Endothelial cell of umbilical vein (primary cell): ENCODE data around the gene GSG1L. TPM values are rescaled to one million over a fixed set of nuclear protein-coding genes. Genes with fewer than 3 reads are reported as not detected.

Source experiments
- BruUV-seq: library from RNA; stranded (reverse); fragments of 400-500 nt; replicated peaks from 2 replicates; lab custom pipeline; 2021; lab: Mats Ljungman, UMichigan
- CTCF ChIA-PET: fragments of 300-600, 350-600 bp; sonication (Branson Sonifier 250); formaldehyde crosslinking; loops from one replicate; lab custom pipeline; 2021; ENCODE audit warnings: antibody characterized with exemption, inconsistent platforms; lab: Charles Lee
- POLR2A ChIA-PET: fragments of 300-600, 350-600 bp; sonication (Branson Sonifier 250); formaldehyde crosslinking; loops from one replicate; lab custom pipeline; 2021; ENCODE audit warnings: antibody characterized with exemption, inconsistent platforms; lab: Charles Lee
- DNase-seq: peaks from one replicate; pipeline ENCODE4 v3.0.0-alpha.2; 2011; ENCODE audit warnings: low read depth, low spot score
- FAIRE-seq: peaks from 2 replicates; lab custom pipeline; 2011; peaks lifted over from hg19 to GRCh38; lab: Jason Lieb, UNC
- H2AFZ ChIP-seq: 2 replicates; pipeline ENCODE4 v1.6.0; 2012; ENCODE audit warnings: low read depth, low read length, control low read depth, inconsistent platforms
- H3K27ac ChIP-seq: 2 replicates; pipeline ENCODE4 v1.5.1; 2011; ENCODE audit warnings: low read depth, mild to moderate bottlenecking, control low read depth, low read length, moderate library complexity; ENCODE audit not compliant: insufficient read depth
- H3K27me3 ChIP-seq, 2 experiments: 2 replicates each; pipeline versions ENCODE4 v1.6.0 to v1.6.1; 2011; ENCODE audit warnings: low read length in 2 of 2, mixed read lengths in 1 of 2; ENCODE audit not compliant: control insufficient read depth in 2 of 2, insufficient read depth in 2 of 2
- H3K36me3 ChIP-seq, 2 experiments: 2 replicates in 1 of 2; 3 replicates in 1 of 2; pipeline ENCODE4 v1.5.1; 2011; ENCODE audit warnings: low read length in 2 of 2, mild to moderate bottlenecking in 1 of 2, moderate library complexity in 1 of 2; ENCODE audit not compliant: control insufficient read depth in 2 of 2, insufficient read depth in 2 of 2; ENCODE audit errors: extremely low read depth in 1 of 2
- H3K4me1 ChIP-seq: 3 replicates; pipeline ENCODE4 v1.5.1; 2011; ENCODE audit warnings: mild to moderate bottlenecking, low read length; ENCODE audit not compliant: control insufficient read depth, insufficient read depth; ENCODE audit errors: extremely low read depth
- H3K4me2 ChIP-seq: 2 replicates; pipeline ENCODE4 v1.6.1; 2011; ENCODE audit warnings: low read length, control low read depth, mixed read lengths; ENCODE audit not compliant: insufficient read depth
- H3K4me3 ChIP-seq, 3 experiments: fragments of 200-600 bp in 1 of 3; sonication (generic), shearing (Covaris generic) in 1 of 3; replicated peaks in 1 of 3; 2 replicates each; pipeline ENCODE4 v1.5.1; 2011 to 2016; ENCODE audit warnings: control low read depth in 3 of 3, low read length in 3 of 3, mild to moderate bottlenecking in 2 of 3, inconsistent platforms in 1 of 3, low read depth in 1 of 3, moderate library complexity in 1 of 3; ENCODE audit not compliant: insufficient read depth in 1 of 3
- H3K79me2 ChIP-seq: 2 replicates; pipeline ENCODE4 v1.6.0; 2012; ENCODE audit warnings: low read length, inconsistent platforms; ENCODE audit not compliant: control insufficient read depth, insufficient read depth
- H3K9ac ChIP-seq: replicated peaks from 2 replicates; pipeline ENCODE3; 2011; ENCODE audit warnings: low read length, control low read depth; ENCODE audit not compliant: insufficient read depth; ENCODE audit errors: extremely low read depth
- H3K9me1 ChIP-seq: replicated peaks from 3 replicates; pipeline ENCODE4 v1.6.0; 2011; ENCODE audit warnings: mild to moderate bottlenecking, low read length; ENCODE audit not compliant: control insufficient read depth, insufficient read depth; ENCODE audit errors: extremely low read depth
- H3K9me3 ChIP-seq: replicated peaks from 2 replicates; pipeline ENCODE4 v1.5.1; 2012; ENCODE audit warnings: low read length, inconsistent platforms; ENCODE audit not compliant: control insufficient read depth, insufficient read depth
- H4K20me1 ChIP-seq: replicated peaks from 2 replicates; pipeline ENCODE3; 2011; ENCODE audit warnings: mild to moderate bottlenecking, low read length; ENCODE audit not compliant: control insufficient read depth, insufficient read depth; ENCODE audit errors: extremely low read depth
- CTCF ChIP-seq, 2 donors: IDR thresholded peaks; 1 replicate in 1 of 2; 2 replicates in 1 of 2; pipeline ENCODE4 v1.5.1; 2011; ENCODE audit warnings: low read length in 2 of 2, mild to moderate bottlenecking in 2 of 2, moderate library complexity in 2 of 2, control low read depth in 1 of 2, inconsistent platforms in 1 of 2, low read depth in 1 of 2; ENCODE audit not compliant: insufficient read depth in 1 of 2; ENCODE audit errors: extremely low read depth in 1 of 2
- FOS ChIP-seq: IDR thresholded peaks from 2 replicates; pipeline ENCODE4 v1.6.1; 2011; ENCODE audit warnings: mild to moderate bottlenecking, low read length, moderate library complexity, borderline replicate concordance; ENCODE audit not compliant: insufficient read depth
- GATA2 ChIP-seq: IDR thresholded peaks from 2 replicates; pipeline ENCODE4 v1.7.0; 2011; ENCODE audit warnings: low read depth, mild to moderate bottlenecking, moderate library complexity, mixed read lengths, low read length; ENCODE audit not compliant: insufficient read length, insufficient read depth
- JUN ChIP-seq: IDR thresholded peaks from 2 replicates; pipeline ENCODE4 v1.6.1; 2011; ENCODE audit warnings: borderline replicate concordance, low read depth; ENCODE audit not compliant: insufficient read length, insufficient read depth
- MAX ChIP-seq: IDR thresholded peaks from 2 replicates; pipeline ENCODE4 v1.6.1; 2011; ENCODE audit not compliant: insufficient read depth, insufficient read length
- MYC ChIP-seq: IDR thresholded peaks from one replicate; pipeline ENCODE4 v1.6.1; 2011; ENCODE audit warnings: mild to moderate bottlenecking, low read depth, low read length
- POLR2A ChIP-seq: IDR thresholded peaks from 2 replicates; pipeline ENCODE4 v1.6.1; 2012; ENCODE audit warnings: low read depth, mild to moderate bottlenecking, control low read depth, low read length
- POLR2AphosphoS5 ChIP-seq: IDR thresholded peaks from 2 replicates; pipeline ENCODE4 v1.6.1; 2012; ENCODE audit warnings: low read depth, mild to moderate bottlenecking, control low read depth, low read length, moderate library complexity; ENCODE audit not compliant: insufficient read depth
- dilution Hi-C: fragments of 300-500 bp; cut with MboI; formaldehyde crosslinking; loops from one replicate; pipeline ENCODE4 v1.15.0; 2019; ENCODE audit warnings: low sequenced_read_pairs; ENCODE audit not compliant: extremely low pct_ligation_motif_present
- intact Hi-C: fragments of 100-400 bp; cut with micrococcal nuclease; formaldehyde crosslinking; loops from one replicate; pipeline ENCODE4 v1.10.0; 2022
- polyA plus RNA-seq, 4 experiments: library from polyadenylated mRNA; depleted of rRNA in 3 of 4; stranded (reverse) in 3 of 4; unstranded in 1 of 4; fragments of >200 nt; gene quantifications; 2 replicates each; pipeline versions ENCODE4 v1.2.1 to v1.2.3, GENCODE V29; 2011 to 2012; ENCODE audit warnings: missing spikeins in 1 of 4
- total RNA-seq: library from RNA; stranded (reverse); gene quantifications from 2 replicates; pipeline ENCODE4 v1.2.3, GENCODE V29; 2021

Gene GSG1L
- total and polyA plus RNA-seq, 2 donors (not counting 3 experiments of a cell fraction or from before 2014, with no cell fraction given), result 0.06 TPM; not detected in 1

- POLR2A ChIA-PET, result no interaction called here
- H3K9me3 ChIP-seq, result no peaks in the 10 kb centered on the region
- H3K4me2 ChIP-seq, result no peak overlapping the region
- no TSS peak for BruUV-seq
- no peak overlapping the region for H3K4me3 ChIP-seq
- H3K27me3 ChIP-seq, result no peaks in the 10 kb centered on the region
- no peaks in the 10 kb centered on the region for H3K9me1 ChIP-seq
- no peak overlapping the region for H3K9ac ChIP-seq
- no peaks in the 10 kb centered on the region for H3K4me1 ChIP-seq
- no peak for DNase-seq
- TF ChIP-seq MAX, result no peak
- no peak for TF ChIP-seq GATA2
- no peak for TF ChIP-seq FOS
- TF ChIP-seq JUN, result no peak
- TF ChIP-seq POLR2A, result no peak
- no peak for TF ChIP-seq POLR2AphosphoS5
- no peak for TF ChIP-seq CTCF (IDR thresholded peaks at IDR 0.05; ENCODE audit: extremely low read depth in 1 of 2, insufficient read depth in 1 of 2, low read depth in 1 of 2, low read length in 2 of 2)
- TF ChIP-seq MYC, result no peak
- H2AFZ ChIP-seq, result no peak overlapping the region
- H4K20me1 ChIP-seq, result no peaks in the 10 kb centered on the region
- intact Hi-C loops, result no loop called here
- no peak for FAIRE-seq
- H3K27ac ChIP-seq, result no peak overlapping the region
- H3K79me2 ChIP-seq, result no peaks in the 10 kb centered on the region
- H3K36me3 ChIP-seq, result no peaks in the 10 kb centered on the region
- dilution Hi-C loops, result no loop called here
- CTCF ChIA-PET, result no interaction called here
These were observed 133.7 kb downstream of the GSG1L start for GRCh38 chr16:27929818-27930217.
